HG03175 (cell line): Measurements from ENCODE around the gene USP34.
A peak's percentile ranks its signal among the peaks of the same experiment; 100 is the strongest.
"Not testable (repeated sequence)": the region's sequence is repeated elsewhere in the genome, so short reads cannot be mapped to it uniquely, and the experiment has no call there.

ENCODE experiments used
- ATAC-seq: cut with Tn5 transposase; IDR thresholded peaks from one replicate; pipeline ENCODE4 v1.9.1; 2021; ENCODE audit warnings: mild to moderate bottlenecking, moderate library complexity; ENCODE audit not compliant: unreplicated experiment

Gene USP34

GRCh38 chr2:61196671-61197070, 274.2 kb downstream of the USP34 start:
- no peak for ATAC-seq

DNA sequence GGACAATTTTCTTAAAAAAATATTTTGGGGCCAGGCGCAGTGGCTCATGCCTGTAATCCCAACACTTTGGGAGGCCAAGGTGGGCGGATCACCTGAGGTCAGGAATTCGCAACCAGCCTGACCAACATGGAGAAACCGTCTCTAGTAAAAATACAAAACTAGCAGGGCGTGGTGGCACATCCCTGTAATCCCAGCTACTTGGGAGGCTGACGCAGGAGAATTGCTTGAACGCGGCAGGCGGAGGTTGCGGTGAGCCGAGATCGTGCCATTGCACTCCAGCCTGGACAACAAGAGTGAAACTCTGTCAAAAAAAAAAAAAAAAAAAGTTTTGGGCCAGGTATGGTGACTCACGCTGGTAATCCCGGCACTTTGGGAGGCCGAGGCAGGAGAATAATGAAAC, 276.2 kb downstream of the USP34 start:
- not testable (repeated sequence) for ATAC-seq

DNA sequence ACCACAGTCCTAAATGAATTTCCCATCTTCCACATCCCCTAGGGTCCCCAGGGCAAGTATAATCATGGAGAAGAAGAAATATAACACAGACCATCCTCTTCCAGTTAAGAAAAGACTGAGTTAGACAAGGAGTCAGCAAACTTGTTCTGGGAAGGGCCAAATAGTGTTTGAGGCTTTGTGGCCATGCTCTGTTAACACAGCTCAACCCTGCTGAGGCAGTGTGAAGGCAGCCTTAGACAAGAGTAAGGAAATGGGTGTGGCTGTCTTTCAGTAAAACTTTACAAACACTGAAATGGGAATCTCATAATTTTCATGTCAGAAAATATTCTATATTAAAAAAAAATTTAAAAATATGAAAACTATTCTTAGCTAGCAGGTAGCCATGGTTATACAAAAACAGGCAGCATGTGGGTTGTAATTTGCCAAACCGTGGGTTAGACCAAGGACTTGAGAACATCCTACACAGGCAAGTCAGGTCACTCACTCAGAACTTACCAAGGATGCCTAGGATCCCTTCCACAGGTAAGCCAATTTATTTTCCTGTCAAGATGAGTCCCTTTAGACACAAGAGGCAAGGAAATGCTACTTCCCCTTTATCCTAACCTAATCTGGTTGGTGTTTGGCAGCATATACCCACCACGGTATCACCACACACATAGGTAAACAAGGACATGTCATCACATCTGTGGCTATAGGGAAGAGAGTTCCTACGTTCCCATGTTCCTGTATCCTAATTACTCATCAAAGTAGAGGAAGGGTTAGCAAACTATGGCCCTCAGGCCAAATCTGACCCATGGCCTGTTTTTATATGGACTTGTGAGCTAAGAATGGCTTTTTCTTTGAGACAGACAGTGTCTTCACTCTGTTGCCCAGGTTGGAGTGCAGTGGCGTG, 277.0 kb downstream of the USP34 start:
- ATAC-seq = no peak

DNA sequence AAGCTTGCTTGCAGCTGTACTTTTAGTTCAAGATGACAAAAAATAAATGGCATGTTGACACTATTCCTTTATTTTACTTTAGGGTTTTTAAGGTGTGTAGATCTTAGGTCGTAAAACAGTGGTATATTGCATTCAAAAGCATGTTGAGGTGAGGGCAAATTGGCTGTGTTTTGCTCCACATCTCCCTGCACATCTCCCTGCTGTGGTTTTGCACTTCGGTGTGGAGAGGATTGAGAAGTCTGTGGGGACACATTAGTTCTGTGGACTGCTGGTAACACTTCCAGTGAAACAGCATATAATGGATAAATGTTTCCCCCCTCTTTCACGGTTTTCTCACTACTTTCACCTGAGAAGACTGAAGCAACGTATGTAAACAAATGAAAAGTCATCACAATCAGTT, 283.8 kb downstream of the USP34 start:
- ATAC-seq = no peak

DNA sequence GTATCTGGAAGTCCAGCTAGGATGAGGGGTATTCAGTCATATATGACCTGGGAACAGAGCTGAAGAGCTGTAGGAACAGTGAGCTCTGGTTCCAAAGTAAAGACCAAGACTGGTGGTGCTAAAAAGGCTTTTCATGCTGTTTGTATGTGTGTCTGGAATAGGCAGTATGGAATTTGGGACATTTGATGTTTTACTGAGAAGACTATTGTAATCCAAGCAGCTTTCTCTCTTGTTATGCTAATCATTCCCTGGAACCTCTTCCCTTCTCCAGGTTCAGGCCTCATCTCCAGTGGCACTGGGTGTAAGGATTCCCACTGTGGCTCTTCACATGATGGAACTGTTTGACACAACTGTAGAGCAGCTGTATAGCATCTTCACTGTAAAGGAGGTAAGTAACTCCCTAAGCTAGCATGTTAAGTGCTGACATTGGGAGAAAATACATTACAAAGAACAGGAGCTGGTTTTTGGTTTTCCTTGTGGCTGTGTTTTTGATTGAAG, 285.6 kb downstream of the USP34 start:
- no peak for ATAC-seq

GRCh38 chr2:61184263-61184662, 286.6 kb downstream of the USP34 start:
- ATAC-seq = no peak

- ATAC-seq = no peak
Observed at GRCh38 chr2:61183795-61184194, 287.1 kb downstream of the USP34 start.

GRCh38 chr2:61182059-61182383, 288.9 kb downstream of the USP34 start:
- no peak for ATAC-seq

DNA sequence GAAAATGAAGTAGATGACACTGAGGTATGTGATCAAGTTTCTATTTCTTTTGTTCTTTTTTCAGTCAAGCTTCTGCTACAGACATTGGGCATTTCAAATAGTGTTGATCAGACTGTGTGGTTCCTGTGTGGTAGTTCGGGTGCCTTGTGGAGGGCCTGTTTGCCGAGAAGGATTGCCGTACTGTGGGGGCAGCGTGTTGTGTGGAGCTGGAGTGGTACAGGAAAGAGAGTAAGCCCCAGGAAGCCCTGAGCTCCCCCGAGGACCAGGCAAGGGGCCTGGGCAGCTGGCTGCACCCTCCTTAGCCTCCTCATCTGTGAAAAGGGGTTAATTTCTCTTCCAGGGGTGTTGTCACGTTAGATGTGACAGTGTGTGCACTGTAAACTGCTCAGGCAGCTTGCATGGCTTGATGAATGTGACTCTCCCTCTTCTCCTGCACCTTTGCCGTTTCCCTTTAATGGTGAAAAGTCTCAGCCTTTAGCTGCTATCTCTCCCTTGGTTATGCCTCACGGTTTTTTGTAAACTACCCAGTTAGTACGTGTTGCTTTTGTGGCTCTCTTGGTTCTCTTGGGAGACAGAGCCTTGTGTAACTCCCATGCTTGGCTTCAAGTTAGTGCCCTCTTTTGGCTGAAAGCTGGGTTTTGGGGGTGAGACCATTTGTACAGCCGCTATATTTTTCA, 289.4 kb downstream of the USP34 start:
- ATAC-seq = no peak

DNA sequence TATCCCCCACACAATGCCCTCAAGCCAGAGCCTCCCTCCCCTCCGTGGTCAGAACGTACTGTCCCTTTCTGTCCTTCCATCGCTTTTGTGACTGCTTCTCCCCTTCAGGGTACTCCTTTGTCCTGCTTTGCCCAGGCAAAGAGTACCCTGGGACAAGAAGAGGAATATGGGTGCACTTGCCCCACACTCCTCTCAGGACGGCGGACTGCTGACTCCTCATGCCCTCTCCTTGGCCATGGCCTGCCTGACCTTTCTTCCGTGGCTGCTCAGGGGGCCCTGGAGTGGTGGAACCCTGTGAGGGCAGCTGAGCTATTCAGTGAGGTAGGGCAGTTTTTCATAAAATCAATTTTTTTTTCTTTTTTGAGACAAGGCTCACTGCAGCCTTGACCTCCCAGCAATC, 290.2 kb downstream of the USP34 start:
- ATAC-seq = no peak

DNA sequence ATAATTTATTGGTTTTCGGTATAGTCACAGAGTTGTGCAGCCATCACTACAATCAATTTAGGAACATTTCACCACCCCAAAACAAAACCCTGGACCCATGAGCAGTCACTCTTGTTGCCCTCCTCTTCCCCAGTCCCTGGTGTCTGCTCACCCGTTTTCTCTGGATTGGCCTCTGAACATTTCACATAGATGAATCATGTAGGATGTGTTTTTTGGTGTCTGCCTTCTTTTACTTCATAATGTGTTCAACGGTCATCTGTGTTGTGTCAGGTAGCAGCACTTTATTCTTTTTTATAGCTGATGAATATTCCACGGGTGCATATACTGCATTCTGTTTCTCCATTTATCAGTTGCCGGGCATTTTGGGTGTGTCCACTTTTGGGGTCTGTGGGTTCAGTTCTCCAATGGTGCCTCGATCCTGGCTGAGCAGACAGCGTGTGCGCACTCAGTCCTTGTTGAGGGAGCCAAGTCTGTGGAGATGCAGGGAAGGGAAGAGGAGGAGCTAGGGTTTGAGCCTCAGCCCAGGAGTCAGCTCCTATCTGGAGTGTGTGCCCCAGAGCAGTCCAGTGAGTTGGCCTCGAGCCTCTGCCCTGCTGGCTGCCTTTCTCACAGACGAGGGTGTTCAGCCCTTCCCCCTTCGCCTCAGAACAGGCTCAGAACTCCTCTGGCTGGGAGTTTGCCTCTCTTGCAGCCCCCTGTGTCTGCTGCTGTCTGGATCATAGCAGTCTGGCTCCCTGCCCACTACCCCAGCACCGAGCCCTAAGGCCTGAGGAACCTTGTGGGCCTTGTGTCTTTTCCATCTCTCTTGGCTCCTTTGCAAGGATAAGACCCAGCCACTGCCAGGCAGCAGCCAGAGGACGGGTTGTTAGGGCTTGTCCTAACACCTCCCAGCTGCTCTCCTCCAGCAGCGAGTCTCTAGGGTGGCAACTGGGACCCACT, 290.9 kb downstream of the USP34 start:
- no peak for ATAC-seq

GRCh38 chr2:61178603-61179545, 292.0 kb downstream of the USP34 start:
- no peak for ATAC-seq

GRCh38 chr2:61177727-61178549, 292.9 kb downstream of the USP34 start:
- ATAC-seq = peak; percentile 40

- ATAC-seq = peak; percentile 84
Observed at GRCh38 chr2:61176755-61177726, 293.8 kb downstream of the USP34 start.

DNA sequence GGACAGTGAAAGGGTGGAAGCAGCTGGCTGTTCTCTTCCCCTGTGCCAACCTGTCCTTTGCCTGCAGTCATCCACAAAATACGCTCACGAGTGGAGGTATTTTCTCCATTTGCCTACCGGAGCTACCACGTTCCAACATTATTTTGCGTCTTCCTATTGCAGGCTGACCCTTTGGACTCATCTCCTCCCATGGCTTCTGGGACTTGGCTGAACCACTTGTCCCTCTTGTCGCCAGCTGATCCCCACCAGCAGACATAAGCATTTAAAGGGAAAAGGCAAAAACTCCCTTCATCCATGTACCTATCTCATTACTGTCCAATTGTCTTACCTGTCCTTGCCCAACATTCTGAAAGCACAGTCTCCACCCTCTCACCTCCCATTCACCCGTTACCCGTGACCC, 295.9 kb downstream of the USP34 start:
- no peak for ATAC-seq

DNA sequence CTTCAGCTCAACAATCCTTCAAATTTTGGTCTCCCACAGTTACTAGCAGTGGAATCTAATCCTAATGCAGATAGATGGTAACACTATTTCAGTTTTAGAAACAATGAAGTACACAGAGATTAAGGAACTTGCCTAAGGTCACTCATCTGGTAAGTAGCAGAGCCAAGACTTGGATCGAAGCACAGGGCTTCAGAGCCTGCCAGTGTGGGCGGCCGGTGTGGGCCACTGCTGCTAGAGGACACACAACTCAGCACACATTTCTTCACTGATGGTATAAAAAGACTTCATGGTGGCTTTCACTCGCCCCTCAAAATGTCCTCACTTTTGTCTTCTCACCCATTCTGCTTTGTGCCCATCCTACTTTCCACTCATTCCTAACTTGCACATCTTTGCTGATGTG, 297.8 kb downstream of the USP34 start:
- ATAC-seq = no peak

- no peak for ATAC-seq
Observed at GRCh38 chr2:61172671-61173070, 298.2 kb downstream of the USP34 start.

GRCh38 chr2:61167579-61167978, 303.3 kb downstream of the USP34 start:
- ATAC-seq = no peak
